Neural progenitor cell (in vitro differentiated cells): ENCODE measurements around the gene SCFD2. TPM values are rescaled to one million over a fixed set of nuclear protein-coding genes. Genes with fewer than 3 reads are reported as not detected.

ENCODE experiments used
- DNase-seq: peaks from one replicate; pipeline ENCODE4 v3.0.0-alpha.2; 2016; ENCODE audit warnings: low spot score
- H2AFZ ChIP-seq: fragments of 200-600 bp; sonication (generic); replicated peaks from 2 replicates; pipeline ENCODE4 v1.6.1; 2016; ENCODE audit warnings: antibody characterized with exemption
- H3F3A ChIP-seq: fragments of 200-600 bp; sonication (generic); 2 replicates; pipeline ENCODE4 v1.6.1; 2016; ENCODE audit warnings: antibody characterized with exemption, low read depth
- H3K27ac ChIP-seq: fragments of 200-600 bp; sonication (generic); 2 replicates; pipeline ENCODE4 v1.5.1; 2016; ENCODE audit warnings: mild to moderate bottlenecking
- H3K27me3 ChIP-seq: fragments of 200-600 bp; sonication (generic); 2 replicates; pipeline ENCODE4 v1.6.1; 2016; ENCODE audit warnings: mild to moderate bottlenecking, moderate library complexity
- H3K36me3 ChIP-seq: fragments of 200-600 bp; sonication (generic); 2 replicates; pipeline ENCODE4 v1.5.1; 2016
- H3K4me1 ChIP-seq: fragments of 200-600 bp; sonication (generic); 2 replicates; pipeline ENCODE4 v1.6.1; 2016; ENCODE audit warnings: mixed run types
- H3K4me2 ChIP-seq: fragments of 200-600 bp; sonication (generic); 2 replicates; pipeline ENCODE4 v1.6.1; 2016
- H3K4me3 ChIP-seq: fragments of 200-600 bp; sonication (generic); 2 replicates; pipeline ENCODE4 v1.5.1; 2016
- H3K79me2 ChIP-seq: fragments of 200-600 bp; sonication (generic); 2 replicates; pipeline ENCODE4 v1.6.1; 2016; ENCODE audit warnings: low read depth
- H3K9ac ChIP-seq: fragments of 200-600 bp; sonication (generic); 2 replicates; pipeline ENCODE4 v1.6.1; 2016
- H3K9me3 ChIP-seq: fragments of 200-600 bp; sonication (generic); 2 replicates; pipeline ENCODE4 v1.5.1; 2016; ENCODE audit warnings: low read depth
- H4K20me1 ChIP-seq: fragments of 200-600 bp; sonication (generic); 2 replicates; pipeline ENCODE4 v1.6.1; 2016; ENCODE audit warnings: low read depth
- H3K27ac Mint-ChIP-seq: 3 replicates; pipeline ENCODE4 v1.8.0; 2021; ENCODE audit warnings: mixed read lengths
- H3K27me3 Mint-ChIP-seq: 2 replicates; pipeline ENCODE4 v1.8.0; 2022; ENCODE audit warnings: low read depth, mild to moderate bottlenecking, inconsistent platforms, moderate library complexity, mixed read lengths; ENCODE audit not compliant: insufficient read depth
- H3K36me3 Mint-ChIP-seq: 3 replicates; pipeline ENCODE4 v1.8.0; 2021; ENCODE audit warnings: mixed read lengths
- H3K4me1 Mint-ChIP-seq: 3 replicates; pipeline ENCODE4 v1.8.0; 2021; ENCODE audit warnings: mixed read lengths
- H3K4me3 Mint-ChIP-seq: 3 replicates; pipeline ENCODE4 v1.8.0; 2021; ENCODE audit warnings: mild to moderate bottlenecking, moderate library complexity, mixed read lengths
- H3K9me3 Mint-ChIP-seq: 3 replicates; pipeline ENCODE4 v1.8.0; 2020; ENCODE audit warnings: mixed read lengths
- EZH2 ChIP-seq: fragments of 200-600 bp; sonication (generic); IDR thresholded peaks from 2 replicates; pipeline ENCODE4 v1.6.1; 2017; ENCODE audit warnings: antibody characterized with exemption, mild to moderate bottlenecking, moderate library complexity
- EZH2phosphoT487 ChIP-seq: fragments of 200-600 bp; sonication (generic); IDR thresholded peaks from 2 replicates; pipeline ENCODE4 v1.6.1; 2017; ENCODE audit warnings: antibody characterized with exemption
- total RNA-seq: library from RNA; depleted of rRNA; stranded (reverse); fragments of >200 nt; gene quantifications from 2 replicates; pipeline ENCODE4 v1.2.3, GENCODE V29; 2015; ENCODE audit warnings: low replicate concordance
- TF ChIP-seq, protein P1 (sequence below): fragments of 200-600 bp; sonication (generic); IDR thresholded peaks from 2 replicates; pipeline ENCODE4 v1.5.1; 2017; ENCODE audit warnings: antibody characterized with exemption, mild to moderate bottlenecking

Gene SCFD2
- total RNA-seq, 1 donor from 2014 or later = 4.8 TPM

DNA sequence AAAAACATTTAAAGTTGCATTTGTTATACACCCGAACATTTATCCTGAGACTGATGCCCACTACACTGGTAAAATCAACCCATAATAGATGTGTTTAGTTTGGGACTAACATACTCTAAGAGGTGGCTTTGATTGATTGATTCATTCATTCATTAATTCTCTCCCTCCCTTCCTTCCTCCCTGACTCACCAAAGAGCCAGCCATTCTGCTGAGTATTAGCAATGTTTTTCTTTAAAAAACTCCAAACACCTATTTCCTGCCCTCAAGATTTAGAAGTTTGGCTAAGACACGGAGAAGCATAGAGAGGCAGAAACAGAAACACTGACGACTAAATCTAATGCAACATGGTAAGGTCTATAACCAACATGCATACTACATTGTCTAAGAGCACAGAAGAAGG, 414.8 kb downstream of the SCFD2 start:
- Mint-ChIP-seq H3K9me3 (peaks cover 3% of the 10 kb centered on the region), H3K4me1 (peaks cover 53% of the 10 kb centered on the region), H3K36me3 (no peaks in the 10 kb centered on the region), H3K27me3 (peaks cover 2% of the 10 kb centered on the region), H3K27ac (no peak overlapping the region), H3K4me3 (no peak overlapping the region)
- no peaks in the 10 kb centered on the region for H3K36me3 ChIP-seq
- TF ChIP-seq EZH2phosphoT487 = no peak
- TF ChIP-seq, protein P1, sequence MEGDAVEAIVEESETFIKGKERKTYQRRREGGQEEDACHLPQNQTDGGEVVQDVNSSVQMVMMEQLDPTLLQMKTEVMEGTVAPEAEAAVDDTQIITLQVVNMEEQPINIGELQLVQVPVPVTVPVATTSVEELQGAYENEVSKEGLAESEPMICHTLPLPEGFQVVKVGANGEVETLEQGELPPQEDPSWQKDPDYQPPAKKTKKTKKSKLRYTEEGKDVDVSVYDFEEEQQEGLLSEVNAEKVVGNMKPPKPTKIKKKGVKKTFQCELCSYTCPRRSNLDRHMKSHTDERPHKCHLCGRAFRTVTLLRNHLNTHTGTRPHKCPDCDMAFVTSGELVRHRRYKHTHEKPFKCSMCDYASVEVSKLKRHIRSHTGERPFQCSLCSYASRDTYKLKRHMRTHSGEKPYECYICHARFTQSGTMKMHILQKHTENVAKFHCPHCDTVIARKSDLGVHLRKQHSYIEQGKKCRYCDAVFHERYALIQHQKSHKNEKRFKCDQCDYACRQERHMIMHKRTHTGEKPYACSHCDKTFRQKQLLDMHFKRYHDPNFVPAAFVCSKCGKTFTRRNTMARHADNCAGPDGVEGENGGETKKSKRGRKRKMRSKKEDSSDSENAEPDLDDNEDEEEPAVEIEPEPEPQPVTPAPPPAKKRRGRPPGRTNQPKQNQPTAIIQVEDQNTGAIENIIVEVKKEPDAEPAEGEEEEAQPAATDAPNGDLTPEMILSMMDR = no peak
- TF ChIP-seq EZH2 = no peak
- no peak overlapping the region for H3K4me3 ChIP-seq
- no peaks in the 10 kb centered on the region for H3K79me2 ChIP-seq
- no peak overlapping the region for H3K4me2 ChIP-seq
- H3K4me1 ChIP-seq = peaks cover 40% of the 10 kb centered on the region
- no peaks in the 10 kb centered on the region for H4K20me1 ChIP-seq
- no peak for DNase-seq
- H3F3A ChIP-seq = no peaks in the 10 kb centered on the region
- H3K27me3 ChIP-seq = no peaks in the 10 kb centered on the region
- H3K27ac ChIP-seq = no peak overlapping the region
- H2AFZ ChIP-seq = no peak overlapping the region
- H3K9ac ChIP-seq = no peak overlapping the region
- H3K9me3 ChIP-seq = no peaks in the 10 kb centered on the region

DNA sequence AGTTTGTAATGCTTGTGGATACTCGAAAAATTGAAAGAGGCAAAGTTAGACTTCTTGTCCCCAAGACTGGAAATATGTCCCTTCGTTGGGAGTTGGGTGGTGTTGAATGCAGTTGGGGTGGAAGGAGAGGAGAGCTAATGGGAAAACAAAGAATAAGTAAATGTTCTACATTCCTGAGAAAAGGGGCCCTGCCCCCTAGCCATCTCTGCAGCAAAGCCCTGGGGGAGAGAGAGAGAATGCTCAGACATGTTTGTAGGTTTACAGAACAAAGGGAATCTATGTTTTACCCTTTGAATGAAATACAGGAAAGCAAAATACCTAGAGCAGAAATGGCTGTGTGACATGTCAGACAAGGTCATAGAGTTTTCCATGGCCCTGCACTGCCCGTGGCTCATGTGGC, 415.6 kb downstream of the SCFD2 start:
- no peak overlapping the region for H3K4me3 Mint-ChIP-seq
- Histone ChIP-seq H2AFZ (no peak overlapping the region), H3F3A (no peaks in the 10 kb centered on the region), H3K4me2 (no peak overlapping the region), H3K9me3 (no peaks in the 10 kb centered on the region), H3K27me3 (no peaks in the 10 kb centered on the region), H3K4me3 (no peak overlapping the region), H3K9ac (no peak overlapping the region), H3K79me2 (no peaks in the 10 kb centered on the region), H4K20me1 (no peaks in the 10 kb centered on the region), H3K27ac (no peak overlapping the region), H3K4me1 (peaks cover 40% of the 10 kb centered on the region), H3K36me3 (no peaks in the 10 kb centered on the region)
- H3K36me3 Mint-ChIP-seq = no peaks in the 10 kb centered on the region
- peaks cover 3% of the 10 kb centered on the region for H3K9me3 Mint-ChIP-seq
- DNase-seq = no peak
- H3K27me3 Mint-ChIP-seq = peaks cover 2% of the 10 kb centered on the region
- H3K27ac Mint-ChIP-seq = no peak overlapping the region
- H3K4me1 Mint-ChIP-seq = peaks cover 53% of the 10 kb centered on the region
- TF ChIP-seq EZH2phosphoT487 = no peak
- TF ChIP-seq, protein P1 = no peak
- TF ChIP-seq EZH2 = no peak

DNA sequence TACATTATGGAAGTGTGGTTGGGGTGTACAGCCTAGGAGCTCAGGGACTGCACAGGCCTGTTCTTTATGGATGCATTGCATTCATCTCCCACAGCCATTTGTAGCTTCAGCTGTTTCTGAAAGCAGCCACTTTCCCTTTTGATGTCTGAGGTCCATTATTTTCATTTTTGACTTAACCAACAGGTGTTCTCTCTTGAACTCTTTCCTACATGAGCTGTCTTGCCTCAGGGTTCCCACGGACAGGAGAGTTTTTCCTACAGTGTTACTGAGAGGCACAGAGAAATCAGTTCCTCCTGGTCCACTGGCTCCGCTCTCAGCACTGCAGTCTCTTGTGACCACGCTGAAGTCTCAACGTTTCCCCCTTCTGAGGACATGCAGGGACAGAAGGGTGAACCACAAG, 416.5 kb downstream of the SCFD2 start:
- H3K36me3 ChIP-seq = no peaks in the 10 kb centered on the region
- peak overlapping the region; percentile 38 for H2AFZ ChIP-seq
- Mint-ChIP-seq H3K4me1 (peaks cover 46% of the 10 kb centered on the region), H3K9me3 (peaks cover 3% of the 10 kb centered on the region), H3K27ac (peak overlapping the region; percentile 74), H3K4me3 (no peak overlapping the region), H3K27me3 (peaks cover 2% of the 10 kb centered on the region), H3K36me3 (no peaks in the 10 kb centered on the region)
- DNase-seq = no peak
- H3F3A ChIP-seq = no peaks in the 10 kb centered on the region
- no peaks in the 10 kb centered on the region for H4K20me1 ChIP-seq
- H3K4me2 ChIP-seq = no peak overlapping the region
- H3K27ac ChIP-seq = no peak overlapping the region
- H3K27me3 ChIP-seq = no peaks in the 10 kb centered on the region
- no peak overlapping the region for H3K4me3 ChIP-seq
- TF ChIP-seq, protein P1 = no peak
- TF ChIP-seq EZH2 = no peak
- no peak for TF ChIP-seq EZH2phosphoT487
- no peaks in the 10 kb centered on the region for H3K9me3 ChIP-seq
- no peaks in the 10 kb centered on the region for H3K79me2 ChIP-seq
- H3K9ac ChIP-seq = no peak overlapping the region
- H3K4me1 ChIP-seq = peaks cover 40% of the 10 kb centered on the region
